ENCODE results near the gene TNPO2. TPM values are rescaled to one million over a fixed set of nuclear protein-coding genes. Genes with fewer than 3 reads are reported as not detected.

Gene TNPO2
- total RNA-seq (100 to 1,000 TPM in 2 of 9 donors, 10 to 100 TPM in 7; 24.5 to 104 (median 78.0) TPM), polyA plus RNA-seq (10 to 100 TPM; 43.4 to 99.2 (median 58.4) TPM)
- long read RNA-seq, donor 1, full-length matches to known transcripts, result 2 of 12 reads
- long read RNA-seq, donor 1, partial matches to known transcripts, result 10 of 12 reads
- long read RNA-seq, donor 1, other reads (novel, unspliced or antisense), result 0 of 12 reads
- long read RNA-seq, donor 2, result 0 reads
- long read RNA-seq, donor 3, result 0 reads
- long read RNA-seq, donor 4, partial matches to known transcripts, result 0 of 6 reads
- long read RNA-seq, donor 4, other reads (novel, unspliced or antisense), result 6 of 6 reads
- long read RNA-seq, donor 5, full-length matches to known transcripts, result 2 of 13 reads
- long read RNA-seq, donor 5, partial matches to known transcripts, result 1 of 13 reads
- long read RNA-seq, donor 5, other reads (novel, unspliced or antisense), result 10 of 13 reads
- long read RNA-seq, donor 6, partial matches to known transcripts, result 1 of 16 reads
- long read RNA-seq, donor 6, other reads (novel, unspliced or antisense), result 15 of 16 reads
- long read RNA-seq, donor 7, result 0 reads
- long read RNA-seq, donor 8, full-length matches to known transcripts, result 5 of 5 reads
- long read RNA-seq, donor 8, partial matches to known transcripts, result 0 of 5 reads
- long read RNA-seq, donor 8, other reads (novel, unspliced or antisense), result 0 of 5 reads
- long read RNA-seq, donor 9, result 0 reads
- long read RNA-seq, donor 10, full-length matches to known transcripts, result 1 of 7 reads
- long read RNA-seq, donor 10, partial matches to known transcripts, result 6 of 7 reads
- long read RNA-seq, donor 10, other reads (novel, unspliced or antisense), result 0 of 7 reads

DNA sequence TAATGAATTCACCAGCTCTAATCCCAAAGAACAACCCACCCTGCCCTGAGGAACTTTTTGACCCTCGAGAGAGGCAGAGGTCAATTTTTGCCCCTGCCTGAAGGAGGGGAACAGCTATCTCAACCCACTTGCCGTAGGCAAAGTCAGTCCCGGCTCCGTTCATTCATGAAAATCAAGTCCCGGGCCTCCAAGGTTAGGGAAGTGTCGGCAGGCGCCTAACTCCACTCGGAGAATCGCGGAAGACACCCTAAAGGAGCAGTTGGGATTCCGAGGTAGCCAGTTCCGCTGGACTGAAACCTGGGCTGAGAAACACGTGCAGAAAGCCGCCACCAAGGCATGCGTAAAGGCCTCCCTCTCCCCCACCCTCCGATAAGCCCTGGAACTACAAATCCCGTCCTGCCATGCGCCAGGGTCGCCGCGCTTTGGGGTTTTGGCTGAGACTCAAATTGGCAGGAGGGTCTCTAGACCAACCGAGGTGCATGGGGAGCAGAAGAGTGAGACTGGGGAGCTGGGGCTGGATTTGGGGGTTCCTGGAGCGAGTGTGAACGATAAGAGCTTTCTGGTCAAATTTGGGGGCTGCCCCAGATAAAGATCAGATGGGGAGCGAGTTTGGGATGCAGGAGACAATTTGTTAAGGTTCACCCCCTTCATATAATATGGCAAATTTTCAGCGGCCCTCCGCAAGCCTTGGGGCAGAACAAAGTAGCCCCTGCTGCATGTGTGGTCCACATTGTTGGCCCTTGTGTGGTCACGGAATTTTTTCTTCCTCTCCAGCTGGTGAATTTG is at the start of gene TNPO2:
Gene TNPO2, minus strand, starts transcription at position 292 of the 786 bp plus-strand sequence. CDS start 2,955 bp downstream, outside the sequence.
- 3 to 10% (median 5%) methylated on average over 16 to 28 of the region's 28 CpGs for WGBS, 4 donors
- Histone ChIP-seq H3K4me1 (replicated peaks in 1 of 2) (peaks cover 20 to 27% of the 10 kb centered on the region in 2 donors), H3K36me3 (replicated peaks in 1 of 2) (peaks cover 0 to 7% of the 10 kb centered on the region in 2 donors), H3K4me3 (peak within 1 kb of the TSS in 2 of 4 donors; percentile 14 to 98), H3K27me3 (no peaks in the 10 kb centered on the region), H3K27ac (peak within 1 kb of the TSS; percentile 23 to 92 (median 79)), H3K9me3 (replicated peaks in 1 of 3) (no peaks in the 10 kb centered on the region)
- peak; percentile 54 to 74 (median 62) for DNase-seq
- intact Hi-C loops (cut with DNase I), result no loop called here
- TF ChIP-seq POLR2A (IDR thresholded peaks at IDR 0.05) (peak in 1 of 2 donors; percentile 20), CTCF (IDR thresholded peaks at IDR 0.05) (no peak)

DNA sequence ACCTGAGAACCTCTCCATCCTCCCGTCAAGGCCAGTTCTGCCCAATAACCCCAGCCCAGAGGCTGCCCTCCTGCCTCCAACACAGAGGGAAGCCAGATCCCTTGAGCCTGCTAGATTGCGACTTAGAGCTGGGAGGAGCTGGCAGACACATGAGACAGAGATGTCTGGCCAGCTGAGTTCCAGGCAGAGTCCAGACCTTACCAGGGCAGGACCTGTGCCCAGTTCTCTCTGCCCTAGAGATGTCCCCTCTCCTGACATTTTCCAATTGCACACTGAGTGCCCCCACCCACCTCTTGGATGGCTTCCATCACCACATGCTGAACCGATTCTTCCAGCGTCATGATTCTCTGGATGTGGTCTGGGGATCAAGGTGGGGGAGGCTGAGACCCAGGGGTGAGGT is 48.6 kb upstream of the TNPO2 start:
- TF ChIP-seq CTCF (IDR thresholded peaks at IDR 0.05), result no peak
- TF ChIP-seq POLR2A (IDR thresholded peaks at IDR 0.05), result no peak
- Histone ChIP-seq H3K27ac (no peak overlapping the region), H3K4me3 (no peak overlapping the region), H3K36me3 (replicated peaks in 1 of 2) (peaks cover 0 to 6% of the 10 kb centered on the region in 2 donors), H3K27me3 (no peaks in the 10 kb centered on the region), H3K4me1 (replicated peaks in 1 of 2) (peaks cover 5 to 9% of the 10 kb centered on the region in 2 donors), H3K9me3 (replicated peaks in 1 of 3) (no peaks in the 10 kb centered on the region)
- WGBS, 4 donors, result 79 to 82% (median 80%) methylated on average over 3 to 4 of the region's 4 CpGs
- DNase-seq, result no peak
- intact Hi-C loops (cut with DNase I), result no loop called here

- 93 to 100% (median 96%) methylated on average over 6 to 13 of the region's 13 CpGs for WGBS, 4 donors
- no peak for DNase-seq
- no peak overlapping the region for H3K27ac ChIP-seq
- no peak overlapping the region for H3K4me3 ChIP-seq
- no peaks in the 10 kb centered on the region for H3K27me3 ChIP-seq
- no peak for TF ChIP-seq CTCF (IDR thresholded peaks at IDR 0.05)
- TF ChIP-seq POLR2A (IDR thresholded peaks at IDR 0.05), result no peak
- H3K4me1 ChIP-seq (replicated peaks in 1 of 2), result peaks cover 5 to 6% of the 10 kb centered on the region in 2 donors
- intact Hi-C loops (cut with DNase I), result no loop called here
- no peaks in the 10 kb centered on the region for H3K9me3 ChIP-seq (replicated peaks in 1 of 3)
- H3K36me3 ChIP-seq (replicated peaks in 1 of 2), result peaks cover 0 to 6% of the 10 kb centered on the region in 2 donors
Observed at GRCh38 chr19:12770922-12771321, 47.2 kb upstream of the TNPO2 start.

All from adrenal gland (tissue), 19 donors.